Stimulated activated CD8-positive, alpha-beta memory T cell treated with anti-CD3 and anti-CD28 coated beads, Interleukin-12 subunit alpha, Interleukin-12 subunit beta, amount 100 ng/mL, for 1 hour (primary cell): Measurements from ENCODE around the gene ARHGAP28.

Experiments
- DNase-seq: peaks from one replicate; pipeline ENCODE4 v3.0.0-alpha.2; 2020; ENCODE audit warnings: low read depth

ARHGAP28 gene

DNA sequence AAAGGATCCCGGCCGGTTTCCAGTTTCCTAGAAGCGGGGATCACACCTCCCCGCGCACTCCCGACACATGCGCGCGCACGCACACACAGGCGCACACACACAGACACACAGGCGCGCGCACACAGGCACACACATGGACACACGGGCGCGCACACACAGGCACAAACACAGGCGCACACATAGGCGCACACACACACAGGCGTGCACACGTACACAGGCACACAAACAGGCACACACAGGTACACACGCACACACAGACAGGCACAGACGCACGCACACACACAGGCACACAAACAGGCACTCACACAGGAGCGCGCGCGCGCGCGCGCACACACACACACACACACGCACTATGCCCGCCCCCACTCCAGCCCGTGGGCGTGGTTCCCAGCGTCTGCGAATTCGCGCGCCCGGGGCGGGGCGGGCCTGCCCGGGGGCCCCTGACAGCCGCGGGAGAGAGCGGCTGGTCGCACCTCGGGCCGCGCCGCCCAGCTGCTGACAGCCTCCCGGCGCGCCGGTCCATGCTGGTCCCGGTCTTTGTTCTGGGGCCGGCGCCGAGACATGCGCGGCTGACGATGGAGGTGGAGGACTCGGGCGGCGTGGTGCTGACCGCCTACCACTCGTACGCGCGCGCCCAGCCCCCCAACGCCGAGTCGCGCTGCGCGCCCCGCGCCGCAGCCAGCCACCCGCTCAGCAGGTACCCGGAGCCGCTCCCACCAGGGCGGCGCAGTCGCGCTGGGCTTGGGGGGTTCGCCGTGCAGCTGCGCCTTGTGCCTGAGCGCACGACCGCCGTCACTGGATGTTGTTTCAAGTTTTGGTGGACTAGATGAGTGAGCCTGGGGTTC lies at the start of gene ARHGAP28:
Gene ARHGAP28, plus strand, starts transcription at position 470 of the 845 bp plus-strand sequence. Its CDS starts 106 bp downstream, at position 576.
- DNase-seq = no peak

DNA sequence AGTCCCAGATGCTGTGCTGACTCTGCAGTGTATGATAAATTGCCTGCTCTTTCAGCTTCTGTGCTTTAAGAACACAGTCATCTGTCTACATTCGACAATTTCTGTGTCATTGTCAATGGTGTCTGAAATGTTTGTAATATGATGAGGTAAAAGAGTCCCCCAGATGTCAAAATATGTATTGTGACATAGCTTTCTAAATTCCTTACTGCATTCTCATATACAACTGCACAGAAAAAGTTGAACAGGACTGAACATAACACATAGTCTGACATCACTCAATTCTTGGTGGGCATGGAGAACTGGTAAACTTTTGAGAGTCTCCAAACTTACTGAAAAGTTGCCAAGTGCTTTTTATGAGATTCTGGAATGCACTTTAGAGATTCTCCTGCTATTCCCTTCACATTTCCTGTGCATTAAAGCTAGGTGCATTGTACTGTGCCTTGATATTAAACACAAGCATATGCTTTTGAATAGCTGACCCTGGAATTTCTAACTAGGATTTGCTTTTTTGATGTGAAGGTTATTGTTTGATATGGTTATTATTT lies 48.1 kb upstream of the ARHGAP28 start:
- DNase-seq = no peak

DNA sequence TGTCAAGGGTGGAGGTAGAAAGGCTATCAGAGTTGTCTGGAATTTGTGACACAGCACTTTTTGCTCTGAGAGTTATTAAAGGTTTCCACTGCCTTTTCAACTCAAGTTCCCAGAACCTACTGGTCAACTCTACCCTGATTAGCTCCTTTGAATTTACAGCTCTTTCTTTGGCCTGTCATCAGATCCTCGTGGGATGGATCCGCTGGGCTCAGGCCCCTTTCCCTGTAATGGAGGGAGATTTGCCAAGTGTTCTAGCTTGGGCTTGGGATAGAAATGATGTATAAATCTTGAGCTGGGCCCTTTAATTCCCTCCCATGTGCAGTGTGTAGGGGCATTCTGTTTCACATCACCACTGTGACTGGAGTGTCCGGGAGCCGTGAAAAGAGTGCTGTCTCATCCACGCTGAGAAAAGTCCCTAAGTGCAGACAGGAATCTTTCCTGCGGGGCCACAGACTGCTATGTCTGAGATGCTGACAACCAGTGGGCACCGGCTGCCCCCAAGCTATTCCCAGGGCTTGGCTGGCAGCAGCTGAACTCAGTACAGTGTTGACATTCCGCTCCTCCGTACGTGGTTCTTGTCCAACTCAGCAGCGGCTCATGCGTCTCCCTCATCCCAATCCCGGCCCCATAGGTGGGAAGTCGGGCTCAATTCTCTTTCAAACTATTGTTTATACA lies 46.9 kb upstream of the ARHGAP28 start:
- no peak for DNase-seq

- no peak for DNase-seq
Observed at GRCh38 chr18:6683112-6683876, 46.2 kb upstream of the ARHGAP28 start.

GRCh38 chr18:6687676-6688075 lies 41.8 kb upstream of the ARHGAP28 start:
- no peak for DNase-seq

DNA sequence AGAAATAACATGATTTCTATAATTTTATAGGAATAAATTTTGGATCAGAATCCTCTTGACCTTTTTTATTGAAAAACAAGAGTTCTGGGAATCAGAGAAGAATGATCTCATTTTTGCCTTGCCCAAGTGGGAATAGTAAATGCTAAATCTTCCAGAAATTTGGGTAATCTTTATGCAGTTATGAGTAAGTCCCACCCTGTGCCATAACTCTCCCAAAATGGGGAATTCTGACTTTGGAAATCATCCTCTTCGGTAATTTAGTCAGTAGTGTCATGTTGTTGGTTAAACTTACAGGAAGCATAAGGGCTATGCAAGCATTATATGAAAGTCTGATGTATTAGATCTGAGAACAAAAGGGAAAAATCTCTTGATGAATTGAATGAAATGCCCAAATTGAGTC lies 20.6 kb upstream of the ARHGAP28 start:
- DNase-seq = no peak

GRCh38 chr18:6711467-6711866 lies 18.0 kb upstream of the ARHGAP28 start:
- no peak for DNase-seq

DNA sequence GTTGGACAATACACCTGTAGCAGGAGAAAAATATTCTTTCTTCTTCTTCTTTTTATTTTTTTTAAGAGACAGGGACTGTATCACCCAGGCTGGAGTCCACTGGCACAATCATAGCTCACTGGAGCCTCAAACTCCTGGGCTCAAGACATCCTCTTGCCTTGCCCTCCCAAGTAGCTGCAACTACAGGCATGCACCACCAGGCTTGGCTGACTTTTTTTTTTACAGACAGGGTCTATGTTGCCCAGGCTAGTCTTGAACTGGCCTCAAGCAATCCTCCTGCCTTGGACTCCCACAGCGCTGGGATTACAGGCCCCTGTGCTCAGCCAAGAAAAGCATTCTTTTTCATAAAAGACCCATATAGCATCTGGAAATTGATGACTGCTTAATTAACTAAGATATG lies 17.1 kb upstream of the ARHGAP28 start:
- no peak for DNase-seq

DNA sequence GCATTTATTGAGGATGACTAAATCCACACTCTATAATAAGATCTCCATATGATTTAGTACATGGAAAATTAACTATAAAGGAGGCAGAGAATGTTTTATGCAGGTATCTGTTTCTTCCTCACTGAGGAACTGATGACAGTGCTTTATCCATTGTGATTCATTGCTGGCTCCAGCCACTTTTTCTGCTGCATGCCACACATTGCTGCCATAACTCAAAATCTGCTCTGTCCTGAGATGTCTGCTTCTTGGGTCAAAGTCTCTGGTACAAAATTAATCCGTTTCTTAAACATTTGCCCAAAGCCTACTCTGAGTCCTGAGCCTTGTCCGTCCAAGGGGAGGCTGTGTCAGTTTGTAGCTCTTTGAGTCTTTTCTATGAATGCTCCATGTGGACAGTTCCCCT lies 15.5 kb upstream of the ARHGAP28 start:
- no peak for DNase-seq

GRCh38 chr18:6718267-6718666 lies 11.2 kb upstream of the ARHGAP28 start:
- DNase-seq = no peak

DNA sequence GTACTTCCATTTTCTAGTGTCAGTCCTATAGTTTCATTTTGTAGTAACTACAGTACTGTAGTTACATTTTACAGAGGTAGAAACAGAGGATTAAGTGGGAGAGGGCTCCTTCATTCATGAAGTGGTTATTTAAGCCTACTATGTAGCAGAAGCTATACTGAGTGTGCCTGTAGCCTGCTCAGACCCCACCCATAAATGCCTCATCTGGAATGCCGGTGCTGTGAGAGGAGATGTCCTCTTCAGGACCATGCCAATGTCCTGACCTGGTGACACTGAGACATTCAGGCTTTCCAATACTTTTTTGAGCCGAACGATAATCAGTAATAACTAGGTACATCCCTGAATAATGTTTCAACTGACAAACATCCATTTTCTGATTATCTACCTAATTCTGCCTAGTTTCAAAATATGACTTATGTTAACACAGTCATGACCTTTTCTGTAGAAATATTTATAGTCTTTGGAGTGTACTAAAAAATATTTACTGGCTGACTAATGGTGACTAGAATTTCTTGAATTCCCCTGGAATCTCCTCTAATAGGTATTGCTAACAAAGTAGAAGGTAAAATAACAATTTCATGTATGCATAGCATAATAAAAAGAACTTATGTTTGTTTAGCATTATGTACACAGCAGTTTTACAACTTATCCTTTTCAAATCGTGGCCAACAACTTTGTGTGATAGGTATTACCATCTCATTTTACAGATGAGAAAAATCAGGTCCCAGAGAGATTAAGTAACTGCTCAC lies 10.2 kb upstream of the ARHGAP28 start:
- DNase-seq = no peak

DNA sequence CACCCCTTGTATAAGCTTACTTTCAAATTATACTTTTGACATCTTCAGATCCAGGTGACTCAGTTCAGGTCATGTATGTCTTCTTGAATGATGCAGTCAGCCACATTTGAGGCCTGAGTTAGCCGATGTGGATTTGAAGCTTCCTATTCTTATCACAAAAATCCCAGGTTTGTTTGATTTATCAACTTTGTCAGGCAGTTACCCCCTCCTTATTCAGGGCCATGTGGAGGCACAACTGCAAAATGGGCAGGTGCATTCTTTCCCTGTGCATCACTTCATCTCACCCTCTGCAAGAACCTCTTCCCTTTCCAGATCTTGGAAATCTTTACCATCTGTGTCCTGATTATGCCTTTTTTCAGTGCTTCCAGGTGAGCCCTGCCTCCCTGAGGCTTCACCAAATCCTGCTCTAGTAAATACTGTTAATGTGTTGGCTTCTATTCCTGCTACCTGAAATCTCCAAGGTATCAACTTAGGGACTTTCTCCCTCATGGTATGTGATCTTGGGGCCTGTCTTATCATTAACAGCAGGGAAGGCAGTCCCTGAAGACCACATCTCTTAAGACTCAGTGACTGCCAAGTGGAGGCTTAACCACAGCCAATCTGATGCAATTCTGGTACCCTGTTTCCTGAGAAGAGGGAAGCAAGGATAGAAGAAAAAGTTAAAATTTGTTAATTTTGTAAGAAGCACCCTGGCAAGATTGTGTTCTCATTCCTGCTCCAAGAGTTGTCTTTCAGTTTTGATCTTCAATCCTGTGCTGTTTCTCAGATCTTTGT lies 9.4 kb upstream of the ARHGAP28 start:
- DNase-seq = no peak

- no peak for DNase-seq
Observed at GRCh38 chr18:6721755-6722154, 7.8 kb upstream of the ARHGAP28 start.

DNA sequence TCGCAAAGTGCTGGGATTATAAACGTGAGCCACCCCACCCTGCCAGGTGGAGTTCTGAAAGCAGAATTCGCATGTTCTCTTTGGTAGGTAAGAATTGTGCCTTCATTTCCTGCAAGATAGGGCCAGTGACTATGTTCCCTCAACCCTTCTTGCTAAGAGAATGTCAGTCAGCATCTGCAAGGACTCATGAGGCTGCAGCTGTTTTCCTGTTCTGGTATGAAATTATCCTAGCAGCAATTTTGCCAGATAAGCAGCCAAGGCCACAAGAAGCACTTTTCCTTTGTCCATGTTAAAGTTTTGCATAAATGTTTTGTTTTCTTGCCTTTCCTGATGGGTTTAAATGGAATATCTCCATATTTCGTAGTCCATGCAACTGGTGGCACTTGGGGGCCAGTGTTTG lies 6.8 kb upstream of the ARHGAP28 start:
- no peak for DNase-seq

DNA sequence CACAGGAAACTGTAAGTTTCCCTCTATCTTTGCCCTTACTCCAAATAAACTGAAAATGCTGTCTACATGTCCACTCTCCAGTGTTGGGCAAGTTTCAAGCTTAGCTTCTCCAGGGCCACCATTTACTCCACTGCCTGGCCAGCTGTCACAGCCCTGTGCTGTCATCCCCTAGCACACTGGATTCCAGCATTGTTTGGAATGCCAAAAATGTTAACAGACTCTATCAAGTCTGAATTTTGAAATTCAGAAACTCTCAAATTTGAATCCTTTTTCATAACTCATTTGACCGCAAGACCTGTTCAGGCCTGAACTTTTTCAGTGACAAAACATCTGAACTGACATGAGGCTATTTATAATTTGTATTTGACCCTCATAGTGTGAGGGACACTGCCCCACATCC lies 5.2 kb upstream of the ARHGAP28 start:
- DNase-seq = no peak

- no peak for DNase-seq
Observed at GRCh38 chr18:6728331-6728730, 1.2 kb upstream of the ARHGAP28 start.

- no peak for DNase-seq
Observed at GRCh38 chr18:6728809-6729246, 688 bp upstream of the ARHGAP28 start.

DNA sequence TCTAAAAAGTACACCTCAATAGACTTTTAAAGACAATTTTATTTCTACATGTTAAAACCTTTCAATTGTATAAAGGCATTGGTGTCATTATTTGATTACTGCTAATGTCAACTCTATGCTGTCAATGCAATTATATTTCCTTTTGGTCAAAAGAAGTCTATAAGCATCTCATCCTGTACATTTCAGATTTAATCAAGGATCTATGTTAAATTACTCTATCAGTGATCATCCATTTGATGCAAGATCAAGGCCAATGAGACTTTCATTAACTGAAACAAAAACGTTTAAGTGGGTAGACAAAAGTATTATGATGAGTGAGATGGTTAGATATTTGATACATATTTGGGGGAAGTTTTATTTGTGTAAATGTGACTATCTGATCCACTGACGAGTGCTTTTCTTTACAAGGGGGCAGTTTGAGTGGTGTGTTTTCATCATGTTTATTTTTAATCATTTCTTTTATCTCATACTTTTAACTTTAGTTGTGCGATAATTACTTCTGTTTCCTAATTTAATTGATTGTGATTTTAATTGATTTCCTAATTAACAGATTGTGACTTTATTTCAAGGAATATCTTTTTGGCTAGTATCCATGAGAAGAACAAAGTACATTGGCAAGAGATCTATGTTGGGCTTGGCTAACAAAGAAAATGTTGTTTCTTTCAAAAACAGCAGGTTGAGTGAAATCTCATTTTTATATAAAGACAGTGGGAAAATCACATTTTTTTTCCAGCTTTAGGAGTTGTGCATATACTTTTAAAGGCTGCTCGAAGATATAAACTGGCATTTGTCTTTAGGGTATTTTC lies 1.1 kb downstream of the ARHGAP28 start:
- no peak for DNase-seq

- no peak for DNase-seq
Observed at GRCh38 chr18:6731222-6731596, 1.7 kb downstream of the ARHGAP28 start.

DNA sequence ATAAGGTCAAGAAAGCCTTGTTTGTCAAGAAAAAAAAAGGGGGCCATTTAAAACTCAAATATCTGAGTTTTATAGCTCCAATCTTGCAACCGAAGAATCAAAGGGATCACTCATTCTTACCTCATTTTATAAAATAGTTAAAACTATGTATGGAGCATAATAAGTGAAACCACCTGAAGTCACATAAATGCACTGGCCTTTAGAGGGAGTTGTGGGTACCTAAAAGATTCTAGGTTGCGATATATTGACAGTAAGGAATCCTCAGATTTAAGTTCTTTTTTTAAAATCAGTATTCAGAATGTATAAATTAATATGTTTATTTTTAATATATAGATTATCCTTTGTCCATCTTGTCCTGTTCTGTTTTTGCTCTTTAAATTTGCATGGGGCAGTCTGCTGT lies 3.4 kb downstream of the ARHGAP28 start:
- DNase-seq = no peak
